ENCODE data around the gene C10orf120.

The C10orf120 gene

DNA sequence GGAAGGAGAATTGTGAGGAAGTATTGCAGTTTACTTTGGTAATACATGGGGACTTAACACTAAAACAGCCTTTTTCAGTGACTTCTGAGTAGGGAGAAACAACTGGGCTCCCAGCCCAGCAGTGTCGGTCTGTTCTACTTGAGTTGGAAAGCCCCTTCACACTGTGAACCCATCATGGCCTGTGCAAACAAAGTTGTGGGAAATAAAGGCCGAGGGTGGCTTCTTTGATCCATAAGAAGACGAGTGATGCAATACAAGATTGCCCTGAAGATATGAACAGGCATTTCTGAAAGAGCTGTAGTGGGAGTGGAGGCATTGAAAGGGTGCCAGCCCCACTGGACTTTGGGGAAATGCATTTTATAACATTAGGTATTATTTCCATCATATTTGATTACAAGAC is 28.3 kb downstream of the C10orf120 start:
- ChIA-PET CTCF (no interaction called here), POLR2A (no interaction called here)
- H3K4me3 ChIP-seq (ENCODE audit: low read depth, low read length), result no peak overlapping the region
- no peak for DNase-seq (ENCODE audit: low read depth, low spot score)
- TF ChIP-seq, protein P1, sequence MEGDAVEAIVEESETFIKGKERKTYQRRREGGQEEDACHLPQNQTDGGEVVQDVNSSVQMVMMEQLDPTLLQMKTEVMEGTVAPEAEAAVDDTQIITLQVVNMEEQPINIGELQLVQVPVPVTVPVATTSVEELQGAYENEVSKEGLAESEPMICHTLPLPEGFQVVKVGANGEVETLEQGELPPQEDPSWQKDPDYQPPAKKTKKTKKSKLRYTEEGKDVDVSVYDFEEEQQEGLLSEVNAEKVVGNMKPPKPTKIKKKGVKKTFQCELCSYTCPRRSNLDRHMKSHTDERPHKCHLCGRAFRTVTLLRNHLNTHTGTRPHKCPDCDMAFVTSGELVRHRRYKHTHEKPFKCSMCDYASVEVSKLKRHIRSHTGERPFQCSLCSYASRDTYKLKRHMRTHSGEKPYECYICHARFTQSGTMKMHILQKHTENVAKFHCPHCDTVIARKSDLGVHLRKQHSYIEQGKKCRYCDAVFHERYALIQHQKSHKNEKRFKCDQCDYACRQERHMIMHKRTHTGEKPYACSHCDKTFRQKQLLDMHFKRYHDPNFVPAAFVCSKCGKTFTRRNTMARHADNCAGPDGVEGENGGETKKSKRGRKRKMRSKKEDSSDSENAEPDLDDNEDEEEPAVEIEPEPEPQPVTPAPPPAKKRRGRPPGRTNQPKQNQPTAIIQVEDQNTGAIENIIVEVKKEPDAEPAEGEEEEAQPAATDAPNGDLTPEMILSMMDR (IDR thresholded peaks at IDR 0.05; ENCODE audit: insufficient read depth, low read length, missing control alignments), result no peak

DNA sequence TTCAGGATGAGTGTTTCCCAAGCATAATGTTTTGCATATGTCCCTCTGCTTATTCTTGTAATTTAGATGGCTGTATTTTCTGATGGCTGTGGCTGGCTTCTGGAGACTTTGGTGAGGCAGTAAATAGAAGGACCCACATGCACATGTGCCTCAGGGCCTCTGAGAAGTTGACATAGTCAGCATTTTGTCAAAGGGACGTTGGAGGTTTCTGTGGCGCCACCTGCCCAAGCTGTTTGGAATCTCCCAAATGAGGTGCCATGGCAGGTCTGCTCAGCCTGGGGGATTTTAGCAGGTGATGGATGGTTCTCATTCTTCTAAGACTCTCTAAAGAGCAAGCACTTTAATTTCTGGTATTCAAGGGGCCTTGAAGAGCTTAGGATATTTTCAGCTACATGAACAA is 29.8 kb downstream of the C10orf120 start:
- no peak overlapping the region for H3K4me3 ChIP-seq (ENCODE audit: low read depth, low read length)
- ChIA-PET CTCF (no interaction called here), POLR2A (no interaction called here)
- TF ChIP-seq, protein P1 (IDR thresholded peaks at IDR 0.05; ENCODE audit: insufficient read depth, low read length, missing control alignments), result no peak
- DNase-seq (ENCODE audit: low read depth, low spot score), result no peak

DNA sequence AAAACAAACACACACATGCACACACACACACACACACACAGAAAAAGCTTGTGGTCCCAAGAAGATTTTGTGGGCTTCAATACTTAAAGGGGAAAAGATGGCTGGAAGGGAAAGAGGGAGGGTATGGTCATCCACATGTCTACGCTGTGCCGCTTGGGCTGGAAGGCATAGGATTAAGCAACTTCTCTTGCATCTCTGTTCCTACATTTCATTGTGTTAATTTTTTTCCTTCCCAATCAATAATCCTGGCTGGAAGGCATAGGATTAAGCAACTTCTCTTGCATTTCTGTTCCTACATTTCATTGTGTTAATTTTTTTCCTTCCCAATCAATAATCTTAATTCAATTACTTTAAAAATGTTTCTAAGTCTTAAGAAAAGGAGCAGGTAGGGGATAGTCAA is 30.6 kb downstream of the C10orf120 start:
- POLR2A ChIA-PET, result no interaction called here
- TF ChIP-seq, protein P1 (IDR thresholded peaks at IDR 0.05; ENCODE audit: insufficient read depth, low read length, missing control alignments), result no peak
- no peak for DNase-seq (ENCODE audit: low read depth, low spot score)
- CTCF ChIA-PET, result no interaction called here
- no peak overlapping the region for H3K4me3 ChIP-seq (ENCODE audit: low read depth, low read length)

DNA sequence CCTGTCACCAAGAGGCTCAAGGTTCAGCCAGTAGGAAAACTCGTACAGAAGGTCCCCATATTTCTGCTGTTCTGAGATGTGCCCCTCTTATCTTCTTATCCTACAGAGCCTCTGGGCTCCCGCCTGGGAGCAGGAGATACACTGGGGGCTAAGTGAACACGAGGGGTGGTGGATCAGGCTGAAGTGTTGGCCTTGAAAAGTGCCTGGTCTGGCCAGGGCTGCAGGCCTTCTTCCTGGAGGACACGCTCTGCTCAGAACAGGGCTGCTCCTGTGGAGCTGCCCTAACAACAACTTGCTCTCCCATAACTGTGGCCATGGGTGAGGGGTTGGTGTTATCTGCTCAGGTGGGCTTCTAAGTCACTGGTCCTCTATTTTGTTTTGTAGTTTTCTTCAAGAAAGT is 33.7 kb downstream of the C10orf120 start:
- TF ChIP-seq, protein P1 (IDR thresholded peaks at IDR 0.05; ENCODE audit: insufficient read depth, low read length, missing control alignments), result no peak
- ChIA-PET CTCF (no interaction called here), POLR2A (no interaction called here)
- no peak for DNase-seq (ENCODE audit: low read depth, low spot score)
- no peak overlapping the region for H3K4me3 ChIP-seq (ENCODE audit: low read depth, low read length)

DNA sequence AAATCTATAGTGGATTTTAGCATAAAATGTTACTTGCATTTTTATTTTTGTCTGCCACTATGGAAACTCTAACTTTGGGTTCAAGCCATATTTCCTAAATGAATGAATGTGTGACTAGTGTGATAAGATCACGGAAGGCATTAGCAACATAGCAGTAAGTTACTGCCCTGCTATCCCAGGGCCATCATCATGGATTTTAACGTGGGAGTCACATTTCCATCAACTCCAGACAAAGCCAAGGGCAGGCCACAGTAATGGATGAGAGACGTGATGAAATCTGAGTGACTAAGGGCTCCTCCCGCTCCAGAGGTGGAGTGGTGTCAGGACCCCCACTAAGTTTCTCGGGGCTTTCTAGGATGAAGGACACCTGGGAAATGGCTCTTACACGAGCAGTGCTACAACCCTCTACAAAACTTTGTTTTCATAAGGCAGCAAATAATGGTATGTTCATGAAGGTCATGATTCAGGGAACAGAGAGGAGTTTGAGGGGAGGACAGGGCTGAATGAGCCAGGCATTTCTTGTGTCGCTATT is 34.3 kb downstream of the C10orf120 start:
- TF ChIP-seq, protein P1 (IDR thresholded peaks at IDR 0.05; ENCODE audit: insufficient read depth, low read length, missing control alignments), result no peak
- H3K4me3 ChIP-seq (ENCODE audit: low read depth, low read length), result no peak overlapping the region
- no peak for DNase-seq (ENCODE audit: low read depth, low spot score)
- ChIA-PET CTCF (no interaction called here), POLR2A (no interaction called here)

DNA sequence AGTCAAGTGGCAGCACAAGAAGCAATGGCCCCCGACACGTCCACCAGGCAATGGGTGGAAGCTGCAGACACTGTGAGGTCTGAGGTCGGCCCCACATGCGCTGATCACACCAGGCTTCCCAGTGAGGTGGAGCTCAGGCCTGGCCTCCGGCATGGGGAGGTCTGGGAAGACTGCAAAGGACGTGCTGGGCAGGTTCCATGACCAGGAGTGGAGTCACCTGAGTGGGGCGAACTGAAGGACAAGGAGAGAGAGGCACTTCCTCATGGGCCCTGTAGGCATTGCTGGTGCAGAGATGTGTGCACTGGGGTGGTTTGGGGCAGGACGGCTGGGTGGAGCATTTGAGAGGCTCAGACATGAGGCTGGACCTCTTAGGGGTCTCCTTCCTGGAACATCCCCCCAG is 35.1 kb downstream of the C10orf120 start:
- H3K4me3 ChIP-seq (ENCODE audit: low read depth, low read length), result no peak overlapping the region
- ChIA-PET CTCF (no interaction called here), POLR2A (no interaction called here)
- DNase-seq (ENCODE audit: low read depth, low spot score), result no peak
- TF ChIP-seq, protein P1 (IDR thresholded peaks at IDR 0.05; ENCODE audit: insufficient read depth, low read length, missing control alignments), result no peak

All from AG04449 (cell line).